ENCODE data around the gene ATP6V0B.

The ATP6V0B gene

GRCh38 chr1:43991200-43991475 is 16.4 kb downstream of the ATP6V0B start:
- no peak for TF ChIP-seq CTCF (IDR thresholded peaks at IDR 0.05)
- no peaks in the 10 kb centered on the region for H3K9me3 ChIP-seq
- H3K4me1 ChIP-seq (ENCODE audit: control insufficient read depth in 1 of 2, insufficient read depth in 1 of 2, low read depth in 1 of 2, low read length in 1 of 2) = peaks cover 16 to 17% of the 10 kb centered on the region in 2 experiments
- H3K4me3 ChIP-seq (ENCODE audit: low read depth in 1 of 2, low read length in 1 of 2) = peak overlapping the region; percentile 91 to 93
- no peaks in the 10 kb centered on the region for H3K27me3 ChIP-seq
- peak overlapping the region; percentile 77 for H3K27ac ChIP-seq
- H3K36me3 ChIP-seq = no peaks in the 10 kb centered on the region

- Histone ChIP-seq H3K4me1 (ENCODE audit: control insufficient read depth in 1 of 2, insufficient read depth in 1 of 2, low read depth in 1 of 2, low read length in 1 of 2) (peaks cover 16 to 17% of the 10 kb centered on the region in 2 experiments), H3K27me3 (no peaks in the 10 kb centered on the region), H3K27ac (peak within 1 kb of the TSS; percentile 77), H3K36me3 (no peaks in the 10 kb centered on the region), H3K4me3 (ENCODE audit: low read depth in 1 of 2, low read length in 1 of 2) (peak within 1 kb of the TSS; percentile 91 to 93), H3K9me3 (no peaks in the 10 kb centered on the region)
- TF ChIP-seq CTCF (IDR thresholded peaks at IDR 0.05) = no peak
Measured at GRCh38 chr1:43991476-43992231, 16.9 kb downstream of the ATP6V0B start, which contains the start of gene CCDC24. TSS of gene CCDC24 (plus strand) at chr1:43991599. CDS start at chr1:43991879, 280 bp downstream.

- Histone ChIP-seq H3K4me3 (ENCODE audit: low read depth in 1 of 2, low read length in 1 of 2) (peak overlapping the region; percentile 91 to 93), H3K4me1 (ENCODE audit: control insufficient read depth in 1 of 2, insufficient read depth in 1 of 2, low read depth in 1 of 2, low read length in 1 of 2) (peaks cover 16 to 17% of the 10 kb centered on the region in 2 experiments), H3K36me3 (no peaks in the 10 kb centered on the region), H3K27me3 (no peaks in the 10 kb centered on the region), H3K9me3 (no peaks in the 10 kb centered on the region), H3K27ac (no peak overlapping the region)
- no peak for TF ChIP-seq CTCF (IDR thresholded peaks at IDR 0.05)
Measured at GRCh38 chr1:43992232-43992995, 17.7 kb downstream of the ATP6V0B start.

- TF ChIP-seq CTCF (IDR thresholded peaks at IDR 0.05) = no peak
- Histone ChIP-seq H3K36me3 (no peaks in the 10 kb centered on the region), H3K9me3 (no peaks in the 10 kb centered on the region), H3K27me3 (no peaks in the 10 kb centered on the region), H3K27ac (no peak overlapping the region), H3K4me1 (ENCODE audit: control insufficient read depth in 1 of 2, insufficient read depth in 1 of 2, low read depth in 1 of 2, low read length in 1 of 2) (peaks cover 16 to 17% of the 10 kb centered on the region in 2 experiments), H3K4me3 (ENCODE audit: low read depth in 1 of 2, low read length in 1 of 2) (no peak overlapping the region)
Measured at GRCh38 chr1:43993206-43993914, 18.6 kb downstream of the ATP6V0B start.

GRCh38 chr1:43994071-43994470 is 19.3 kb downstream of the ATP6V0B start:
- H3K36me3 ChIP-seq = no peaks in the 10 kb centered on the region
- TF ChIP-seq CTCF (IDR thresholded peaks at IDR 0.05) = no peak
- no peaks in the 10 kb centered on the region for H3K27me3 ChIP-seq
- peaks cover 16 to 17% of the 10 kb centered on the region in 2 experiments for H3K4me1 ChIP-seq (ENCODE audit: control insufficient read depth in 1 of 2, insufficient read depth in 1 of 2, low read depth in 1 of 2, low read length in 1 of 2)
- no peak overlapping the region for H3K4me3 ChIP-seq (ENCODE audit: low read depth in 1 of 2, low read length in 1 of 2)
- no peak overlapping the region for H3K27ac ChIP-seq
- no peaks in the 10 kb centered on the region for H3K9me3 ChIP-seq

Data from neutrophil (primary cell).